ENCODE measurements around the gene NRXN2.

NRXN2 gene

DNA sequence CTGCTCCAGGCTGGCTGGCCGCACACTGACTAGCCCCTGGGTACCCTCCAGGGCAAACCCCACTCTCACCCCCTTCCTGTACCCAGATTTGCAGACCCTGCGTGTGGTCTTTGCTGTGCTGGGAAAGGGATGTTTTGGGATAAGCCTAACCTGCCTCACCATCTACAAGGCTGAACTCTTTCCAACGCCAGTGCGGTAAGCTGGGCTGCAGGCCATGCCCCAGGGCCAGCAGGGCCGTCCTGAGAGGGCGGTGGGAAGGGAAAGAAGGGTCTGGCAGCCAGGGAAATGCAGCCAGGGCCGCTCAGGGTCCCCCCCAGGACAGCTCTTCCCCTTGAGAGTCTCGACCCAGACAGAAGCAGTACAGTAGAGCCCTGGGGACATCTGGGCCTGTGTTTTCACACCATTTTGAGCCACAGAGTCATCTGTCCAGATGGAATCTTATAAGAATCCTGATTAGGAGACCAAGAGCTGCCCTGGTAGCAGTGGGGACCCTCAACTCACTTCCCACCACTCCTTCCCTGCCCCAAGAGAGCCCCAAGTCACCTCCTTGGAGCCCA lies 154.3 kb downstream of the NRXN2 start:
- H3K27ac ChIP-seq: no peak overlapping the region
- TF ChIP-seq, protein P1, sequence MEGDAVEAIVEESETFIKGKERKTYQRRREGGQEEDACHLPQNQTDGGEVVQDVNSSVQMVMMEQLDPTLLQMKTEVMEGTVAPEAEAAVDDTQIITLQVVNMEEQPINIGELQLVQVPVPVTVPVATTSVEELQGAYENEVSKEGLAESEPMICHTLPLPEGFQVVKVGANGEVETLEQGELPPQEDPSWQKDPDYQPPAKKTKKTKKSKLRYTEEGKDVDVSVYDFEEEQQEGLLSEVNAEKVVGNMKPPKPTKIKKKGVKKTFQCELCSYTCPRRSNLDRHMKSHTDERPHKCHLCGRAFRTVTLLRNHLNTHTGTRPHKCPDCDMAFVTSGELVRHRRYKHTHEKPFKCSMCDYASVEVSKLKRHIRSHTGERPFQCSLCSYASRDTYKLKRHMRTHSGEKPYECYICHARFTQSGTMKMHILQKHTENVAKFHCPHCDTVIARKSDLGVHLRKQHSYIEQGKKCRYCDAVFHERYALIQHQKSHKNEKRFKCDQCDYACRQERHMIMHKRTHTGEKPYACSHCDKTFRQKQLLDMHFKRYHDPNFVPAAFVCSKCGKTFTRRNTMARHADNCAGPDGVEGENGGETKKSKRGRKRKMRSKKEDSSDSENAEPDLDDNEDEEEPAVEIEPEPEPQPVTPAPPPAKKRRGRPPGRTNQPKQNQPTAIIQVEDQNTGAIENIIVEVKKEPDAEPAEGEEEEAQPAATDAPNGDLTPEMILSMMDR (conservative IDR thresholded peaks at IDR 0.05): no peak
- no peak for TF ChIP-seq ZFX (IDR thresholded peaks at IDR 0.05)

DNA sequence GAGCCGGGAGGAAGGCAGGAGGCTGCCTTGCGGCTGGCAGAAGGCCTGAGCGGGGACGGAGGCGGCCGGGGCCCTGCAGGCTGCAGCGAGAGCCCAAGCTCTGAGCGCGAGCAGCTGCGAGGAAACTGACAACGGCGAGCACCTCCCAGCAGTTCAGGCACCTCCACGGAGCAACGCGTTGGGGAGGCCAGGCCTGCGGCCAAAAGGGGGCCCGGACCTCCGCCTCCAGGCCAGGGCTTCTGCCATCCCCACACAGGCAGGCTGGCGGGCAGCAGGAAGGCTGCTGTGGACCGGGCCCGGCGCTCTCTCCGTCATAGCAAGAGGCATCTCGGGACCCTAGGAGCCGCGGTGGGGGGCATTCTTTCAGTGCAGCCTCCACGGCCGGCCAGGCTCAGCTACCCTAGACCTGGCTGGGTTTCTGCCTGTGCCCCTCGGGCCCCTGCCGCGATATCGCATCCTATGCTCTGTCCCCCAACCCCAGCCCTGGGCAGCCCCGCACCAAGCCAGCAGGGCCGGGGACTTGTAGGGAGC lies 154.9 kb downstream of the NRXN2 start:
- no peak overlapping the region; the same call in 1 of the 2 replicates for H3K27ac ChIP-seq
- TF ChIP-seq, protein P1 (conservative IDR thresholded peaks at IDR 0.05): no peak
- no peak for TF ChIP-seq ZFX (IDR thresholded peaks at IDR 0.05)

- H3K27ac ChIP-seq: peak overlapping the region; percentile 73
- peak; percentile 40; the same call in 1 of the 2 replicates for TF ChIP-seq ZFX (IDR thresholded peaks at IDR 0.05)
- TF ChIP-seq, protein P1 (conservative IDR thresholded peaks at IDR 0.05): no peak
These were observed 155.8 kb downstream of the NRXN2 start for GRCh38 chr11:64566915-64567891.

- peak overlapping the region; percentile 73 for H3K27ac ChIP-seq
- TF ChIP-seq, protein P1 (conservative IDR thresholded peaks at IDR 0.05): no peak
These were observed 156.7 kb downstream of the NRXN2 start for GRCh38 chr11:64566042-64566914.

GRCh38 chr11:64564947-64565889 lies 157.8 kb downstream of the NRXN2 start:
- peak overlapping the region; percentile 65 for H3K27ac ChIP-seq
- TF ChIP-seq, protein P1 (conservative IDR thresholded peaks at IDR 0.05): no peak
- TF ChIP-seq ZFX (IDR thresholded peaks at IDR 0.05): no peak

DNA sequence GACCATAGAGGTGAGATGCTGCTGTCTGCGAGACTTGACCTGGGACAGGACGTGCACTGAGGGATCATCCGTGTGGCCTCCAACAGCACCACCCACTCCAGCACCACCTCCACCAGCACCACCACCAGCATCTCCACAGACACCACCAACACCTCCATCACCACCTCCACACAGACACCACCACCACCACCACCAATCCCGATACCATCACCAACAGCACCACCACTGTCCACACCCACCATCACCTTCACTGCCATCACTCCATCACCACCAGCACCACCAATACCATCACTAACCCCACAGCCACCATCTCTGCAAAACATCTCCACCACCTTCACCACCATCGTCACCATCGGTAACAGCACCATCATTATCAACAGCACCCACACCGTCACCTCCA lies 158.6 kb downstream of the NRXN2 start:
- no peak for TF ChIP-seq ZFX (IDR thresholded peaks at IDR 0.05)
- TF ChIP-seq, protein P1 (conservative IDR thresholded peaks at IDR 0.05): no peak

More for the DNA sequence above, 158.6 kb downstream of the NRXN2 start:
- H3K27ac ChIP-seq: no peak overlapping the region

Data from C4-2B (cell line).